ENCODE measurements around the gene ROBO1.
"Not testable (repeated sequence)": the region's sequence is repeated elsewhere in the genome, so short reads cannot be mapped to it uniquely, and the experiment has no call there.

Gene ROBO1

GRCh38 chr3:79378064-79378463 lies 389.7 kb downstream of the ROBO1 start:
- DNase-seq (ENCODE audit: low read depth, low spot score) = no peak

- no peak for DNase-seq (ENCODE audit: low read depth, low spot score)
Observed at GRCh38 chr3:79369306-79369705, 398.5 kb downstream of the ROBO1 start.

- no peak for DNase-seq (ENCODE audit: low read depth, low spot score)
Observed at GRCh38 chr3:79368403-79368802, 399.4 kb downstream of the ROBO1 start.

GRCh38 chr3:79367803-79368202 lies 400.0 kb downstream of the ROBO1 start:
- no peak for DNase-seq (ENCODE audit: low read depth, low spot score)

- DNase-seq (ENCODE audit: low read depth, low spot score) = no peak
Observed at GRCh38 chr3:79367066-79367465, 400.7 kb downstream of the ROBO1 start.

GRCh38 chr3:79366414-79366813 lies 401.4 kb downstream of the ROBO1 start:
- no peak for DNase-seq (ENCODE audit: low read depth, low spot score)

- DNase-seq (ENCODE audit: low read depth, low spot score) = no peak
Observed at GRCh38 chr3:79364784-79365183, 403.0 kb downstream of the ROBO1 start.

GRCh38 chr3:79362571-79363270 lies 405.1 kb downstream of the ROBO1 start:
- DNase-seq (ENCODE audit: low read depth, low spot score) = no peak

GRCh38 chr3:79361748-79362378 lies 405.9 kb downstream of the ROBO1 start:
- peak; percentile 8 for DNase-seq (ENCODE audit: low read depth, low spot score)

- DNase-seq (ENCODE audit: low read depth, low spot score) = no peak
Observed at GRCh38 chr3:79358327-79358726, 409.5 kb downstream of the ROBO1 start.

GRCh38 chr3:79354179-79354688 lies 413.6 kb downstream of the ROBO1 start:
- no peak for DNase-seq (ENCODE audit: low read depth, low spot score)

- no peak for DNase-seq (ENCODE audit: low read depth, low spot score)
Observed at GRCh38 chr3:79351699-79352098, 416.1 kb downstream of the ROBO1 start.

- no peak for DNase-seq (ENCODE audit: low read depth, low spot score)
Observed at GRCh38 chr3:79344876-79345871, 422.6 kb downstream of the ROBO1 start.

- DNase-seq (ENCODE audit: low read depth, low spot score) = no peak
Observed at GRCh38 chr3:79341961-79342360, 425.8 kb downstream of the ROBO1 start.

GRCh38 chr3:79339846-79340245 lies 428.0 kb downstream of the ROBO1 start:
- no peak for DNase-seq (ENCODE audit: low read depth, low spot score)

- DNase-seq (ENCODE audit: low read depth, low spot score) = no peak
Observed at GRCh38 chr3:79337798-79338197, 430.0 kb downstream of the ROBO1 start.

GRCh38 chr3:79329154-79329553 lies 438.6 kb downstream of the ROBO1 start:
- no peak for DNase-seq (ENCODE audit: low read depth, low spot score)

- DNase-seq (ENCODE audit: low read depth, low spot score) = no peak
Observed at GRCh38 chr3:79326642-79327041, 441.2 kb downstream of the ROBO1 start.

- not testable (repeated sequence) for DNase-seq (ENCODE audit: low read depth, low spot score)
Observed at GRCh38 chr3:79325833-79326383, 441.9 kb downstream of the ROBO1 start.

- DNase-seq (ENCODE audit: low read depth, low spot score) = no peak
Observed at GRCh38 chr3:79317551-79318518, 450.0 kb downstream of the ROBO1 start.
